OCI-LY3 (cell line): ENCODE results near the gene FOSL2.

Experiments
- H2AFZ ChIP-seq: fragments of 200-600, 300-600 bp; shearing (Covaris generic); 2 replicates; pipeline ENCODE4 v1.6.0; 2014; ENCODE audit warnings: antibody characterized with exemption, low read depth, low read length
- H3K27ac ChIP-seq: fragments of 200-600, 300-600 bp; sonication (generic); 2 replicates; pipeline ENCODE4 v1.5.1; 2014; ENCODE audit warnings: mild to moderate bottlenecking, low read length, moderate library complexity, mixed read lengths
- H3K27me3 ChIP-seq: fragments of 200-600, 300-600 bp; sonication (generic); 2 replicates; pipeline ENCODE4 v1.6.1; 2014; ENCODE audit warnings: low read depth, low read length, mixed read lengths
- H3K36me3 ChIP-seq: fragments of 200-600, 300-600 bp; sonication (generic); replicated peaks from 2 replicates; pipeline ENCODE3; 2014; ENCODE audit warnings: low read depth, low read length, mixed read lengths
- H3K4me1 ChIP-seq: fragments of 300-600, 200-600 bp; sonication (generic); 2 replicates; pipeline ENCODE4 v1.6.1; 2014; ENCODE audit warnings: low read length, mixed read lengths
- H3K4me2 ChIP-seq: fragments of 200-600, 300-600 bp; sonication (generic); 2 replicates; pipeline ENCODE4 v1.6.1; 2014; ENCODE audit warnings: low read length, mixed read lengths
- H3K4me3 ChIP-seq: fragments of 300-600, 200-600 bp; sonication (generic); 2 replicates; pipeline ENCODE4 v1.5.1; 2014; ENCODE audit warnings: antibody characterized with exemption, mild to moderate bottlenecking, low read length, moderate library complexity
- H3K79me2 ChIP-seq: fragments of 300-600, 200-600 bp; shearing (Covaris generic); 2 replicates; pipeline ENCODE4 v1.6.1; 2014; ENCODE audit warnings: mild to moderate bottlenecking, low read length, mixed read lengths
- H3K9ac ChIP-seq: fragments of 300-600, 200-600 bp; shearing (Covaris generic); 2 replicates; pipeline ENCODE4 v1.6.0; 2014; ENCODE audit warnings: mild to moderate bottlenecking, low read length, moderate library complexity
- H3K9me3 ChIP-seq: fragments of 200-600, 300-600 bp; shearing (Covaris generic); 2 replicates; pipeline ENCODE4 v1.6.1; 2014; ENCODE audit warnings: low read length, mixed read lengths; ENCODE audit not compliant: insufficient read depth
- H4K20me1 ChIP-seq: fragments of 200-600, 300-600 bp; sonication (generic); 2 replicates; pipeline ENCODE4 v1.6.1; 2016; ENCODE audit warnings: low read length, mixed read lengths; ENCODE audit not compliant: insufficient read depth
- EZH2phosphoT487 ChIP-seq: fragments of 200-600 bp; shearing (Covaris generic); IDR thresholded peaks from 2 replicates; pipeline ENCODE4 v1.6.1; 2018; ENCODE audit warnings: antibody characterized with exemption, mixed run types, low read depth
- TF ChIP-seq, protein P1 (sequence below): fragments of 200-600, 300-600 bp; sonication (generic); IDR thresholded peaks from 2 replicates; pipeline ENCODE4 v1.5.1; 2014; ENCODE audit warnings: antibody characterized with exemption, low read length, low read depth

FOSL2 gene

DNA sequence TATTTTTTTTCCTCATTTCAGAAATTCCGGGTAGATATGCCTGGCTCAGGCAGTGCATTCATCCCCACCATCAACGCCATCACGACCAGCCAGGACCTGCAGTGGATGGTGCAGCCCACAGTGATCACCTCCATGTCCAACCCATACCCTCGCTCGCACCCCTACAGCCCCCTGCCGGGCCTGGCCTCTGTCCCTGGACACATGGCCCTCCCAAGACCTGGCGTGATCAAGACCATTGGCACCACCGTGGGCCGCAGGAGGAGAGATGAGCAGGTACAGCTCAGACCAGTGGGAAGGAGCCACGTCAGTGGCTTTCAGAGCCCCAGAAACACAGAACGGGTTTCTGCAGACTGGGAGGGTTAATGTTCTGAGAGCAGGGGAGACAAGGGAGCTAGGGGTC is 11.4 kb downstream of the FOSL2 start:
- H3K9ac ChIP-seq, result no peak overlapping the region
- no peaks in the 10 kb centered on the region for H4K20me1 ChIP-seq
- H3K9me3 ChIP-seq, result no peaks in the 10 kb centered on the region
- H3K27ac ChIP-seq, result no peak overlapping the region
- peaks cover 10% of the 10 kb centered on the region; the same call in 1 of the 2 replicates for H3K27me3 ChIP-seq
- H3K4me1 ChIP-seq, result no peaks in the 10 kb centered on the region
- no peaks in the 10 kb centered on the region for H3K79me2 ChIP-seq
- H3K36me3 ChIP-seq, result no peaks in the 10 kb centered on the region
- TF ChIP-seq EZH2phosphoT487, result no peak
- TF ChIP-seq, protein P1, sequence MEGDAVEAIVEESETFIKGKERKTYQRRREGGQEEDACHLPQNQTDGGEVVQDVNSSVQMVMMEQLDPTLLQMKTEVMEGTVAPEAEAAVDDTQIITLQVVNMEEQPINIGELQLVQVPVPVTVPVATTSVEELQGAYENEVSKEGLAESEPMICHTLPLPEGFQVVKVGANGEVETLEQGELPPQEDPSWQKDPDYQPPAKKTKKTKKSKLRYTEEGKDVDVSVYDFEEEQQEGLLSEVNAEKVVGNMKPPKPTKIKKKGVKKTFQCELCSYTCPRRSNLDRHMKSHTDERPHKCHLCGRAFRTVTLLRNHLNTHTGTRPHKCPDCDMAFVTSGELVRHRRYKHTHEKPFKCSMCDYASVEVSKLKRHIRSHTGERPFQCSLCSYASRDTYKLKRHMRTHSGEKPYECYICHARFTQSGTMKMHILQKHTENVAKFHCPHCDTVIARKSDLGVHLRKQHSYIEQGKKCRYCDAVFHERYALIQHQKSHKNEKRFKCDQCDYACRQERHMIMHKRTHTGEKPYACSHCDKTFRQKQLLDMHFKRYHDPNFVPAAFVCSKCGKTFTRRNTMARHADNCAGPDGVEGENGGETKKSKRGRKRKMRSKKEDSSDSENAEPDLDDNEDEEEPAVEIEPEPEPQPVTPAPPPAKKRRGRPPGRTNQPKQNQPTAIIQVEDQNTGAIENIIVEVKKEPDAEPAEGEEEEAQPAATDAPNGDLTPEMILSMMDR, result no peak
- H2AFZ ChIP-seq, result no peak overlapping the region
- H3K4me2 ChIP-seq, result no peak overlapping the region
- no peak overlapping the region for H3K4me3 ChIP-seq

DNA sequence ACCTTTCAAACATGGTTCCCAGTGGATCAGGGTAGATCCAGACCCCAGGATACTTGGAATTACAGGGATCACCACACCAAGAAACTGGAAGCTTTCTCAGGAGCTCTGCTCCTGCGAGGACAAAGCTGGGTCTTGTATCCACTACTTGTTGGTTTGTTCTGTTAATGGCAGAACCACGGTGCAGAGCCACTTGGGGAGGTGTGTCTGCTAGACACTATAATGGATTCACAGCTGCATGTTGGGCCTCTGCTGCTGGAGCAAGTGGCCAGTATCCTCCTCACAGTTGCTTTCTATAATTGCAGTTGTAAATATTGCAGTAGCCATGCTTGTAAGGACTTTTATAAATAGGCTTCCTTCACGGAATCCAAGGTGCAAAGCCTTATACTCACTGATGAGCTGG is 12.9 kb downstream of the FOSL2 start:
- H3K27ac ChIP-seq, result no peak overlapping the region
- H2AFZ ChIP-seq, result no peak overlapping the region
- no peaks in the 10 kb centered on the region for H3K9me3 ChIP-seq
- no peak overlapping the region for H3K9ac ChIP-seq
- TF ChIP-seq, protein P1, result no peak
- no peak for TF ChIP-seq EZH2phosphoT487
- no peaks in the 10 kb centered on the region for H3K36me3 ChIP-seq
- H3K79me2 ChIP-seq, result no peaks in the 10 kb centered on the region
- H3K4me3 ChIP-seq, result no peak overlapping the region
- no peak overlapping the region for H3K4me2 ChIP-seq
- H4K20me1 ChIP-seq, result no peaks in the 10 kb centered on the region
- no peaks in the 10 kb centered on the region for H3K4me1 ChIP-seq
- peaks cover 2% of the 10 kb centered on the region; the same call in 1 of the 2 replicates for H3K27me3 ChIP-seq

DNA sequence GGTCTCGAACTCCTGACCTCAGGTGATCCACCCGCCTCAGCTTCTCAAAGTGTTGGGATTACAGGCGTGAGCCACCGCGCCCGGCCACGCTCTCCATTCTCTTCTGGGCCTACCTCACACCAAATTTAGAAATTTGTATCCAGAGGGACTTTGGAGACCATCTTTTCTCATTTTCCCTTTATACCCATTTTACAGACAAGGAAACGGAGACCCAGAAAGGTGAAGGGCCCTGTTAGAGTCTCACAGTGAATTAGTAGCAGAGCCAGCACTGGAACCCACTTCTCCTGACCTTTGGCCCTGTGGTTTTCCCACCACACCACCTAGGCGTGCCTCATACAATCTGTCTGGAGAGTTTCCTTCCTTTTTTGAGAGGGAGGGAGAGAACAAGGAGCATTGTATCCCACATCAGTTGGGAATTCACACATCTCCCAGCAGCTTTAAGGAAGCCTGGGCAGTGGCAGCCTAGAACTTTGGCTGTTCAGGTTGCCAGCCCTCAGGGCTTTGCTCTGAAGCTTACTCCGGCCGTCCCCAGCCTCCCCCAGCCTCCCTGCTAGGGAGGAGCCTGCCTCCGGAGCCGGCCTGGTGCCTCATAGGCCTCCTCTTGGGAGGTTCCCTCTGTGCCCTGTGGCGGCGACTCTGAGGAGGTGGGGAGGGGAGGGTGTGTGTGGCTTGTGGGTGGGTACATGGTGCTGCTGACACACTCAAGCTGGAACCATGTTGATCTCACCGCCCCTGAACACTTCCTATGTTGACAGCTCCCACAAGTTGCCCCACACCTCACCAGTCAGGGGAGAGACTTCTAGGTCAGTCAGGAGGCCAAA is 13.8 kb downstream of the FOSL2 start:
- TF ChIP-seq EZH2phosphoT487, result no peak
- TF ChIP-seq, protein P1, result no peak
- no peak overlapping the region for H3K9ac ChIP-seq
- H3K36me3 ChIP-seq, result no peaks in the 10 kb centered on the region
- no peaks in the 10 kb centered on the region for H4K20me1 ChIP-seq
- no peaks in the 10 kb centered on the region; the same call in 1 of the 2 replicates for H3K27me3 ChIP-seq
- no peak overlapping the region for H2AFZ ChIP-seq
- H3K4me2 ChIP-seq, result no peak overlapping the region
- no peak overlapping the region for H3K27ac ChIP-seq
- H3K4me1 ChIP-seq, result no peaks in the 10 kb centered on the region
- H3K4me3 ChIP-seq, result no peak overlapping the region
- no peaks in the 10 kb centered on the region for H3K9me3 ChIP-seq
- no peaks in the 10 kb centered on the region for H3K79me2 ChIP-seq

DNA sequence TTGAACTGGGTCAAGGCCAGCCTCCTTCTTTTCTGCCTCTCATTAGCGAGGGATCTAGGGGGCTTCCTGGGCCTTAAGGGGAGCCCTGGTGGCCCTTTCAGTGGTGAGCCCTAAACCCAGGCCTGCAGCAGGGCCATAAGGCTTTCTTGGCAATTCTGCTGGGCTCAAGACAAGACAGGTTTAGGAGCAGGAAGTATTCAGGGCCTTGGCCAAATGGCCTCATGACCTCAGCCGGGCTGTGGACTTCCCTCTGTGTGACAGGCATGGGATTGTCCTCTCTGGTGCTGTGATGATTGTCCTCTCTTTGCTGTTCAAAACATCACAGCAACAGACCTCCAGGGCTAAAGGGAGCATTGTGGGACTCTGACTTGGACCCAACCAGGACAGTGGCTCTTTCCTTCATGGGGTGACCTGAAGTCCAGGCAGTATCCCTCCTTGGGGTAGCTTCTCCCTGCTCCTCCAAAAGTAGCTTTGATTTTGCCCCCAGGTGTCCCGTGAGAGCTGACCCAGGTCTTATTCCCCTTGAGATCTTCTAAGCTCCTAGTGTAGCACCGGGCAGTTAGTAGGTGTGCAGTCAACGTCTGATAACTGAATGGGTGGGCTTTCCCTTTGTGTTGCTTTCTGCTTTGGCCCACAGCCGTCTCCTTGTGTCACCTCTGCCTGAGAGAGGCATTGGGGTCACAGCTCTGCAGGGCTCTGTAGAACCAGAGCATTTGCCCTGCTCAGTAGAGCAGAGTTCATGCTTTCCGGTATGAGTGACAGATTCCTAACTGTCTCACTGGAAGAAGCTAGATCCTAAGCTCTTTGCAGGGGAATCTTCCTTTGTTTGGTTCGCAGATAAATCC is 14.7 kb downstream of the FOSL2 start:
- Histone ChIP-seq H3K27ac (no peak overlapping the region), H3K4me1 (no peaks in the 10 kb centered on the region)
- TF ChIP-seq, protein P1, result no peak
- no peak for TF ChIP-seq EZH2phosphoT487

More for the DNA sequence above, 14.7 kb downstream of the FOSL2 start:
- Histone ChIP-seq H3K36me3 (no peaks in the 10 kb centered on the region), H4K20me1 (no peaks in the 10 kb centered on the region), H3K79me2 (no peaks in the 10 kb centered on the region), H2AFZ (no peak overlapping the region), H3K27me3 (no peaks in the 10 kb centered on the region), H3K4me2 (no peak overlapping the region), H3K9ac (no peak overlapping the region), H3K4me3 (no peak overlapping the region), H3K9me3 (no peaks in the 10 kb centered on the region)
